ENCODE data around the gene NKX6-2.
"Not testable (repeated sequence)": the region's sequence is repeated elsewhere in the genome, so short reads cannot be mapped to it uniquely, and the experiment has no call there.

The NKX6-2 gene

GRCh38 chr10:132828681-132829080 lies 42.7 kb upstream of the NKX6-2 start:
- Histone ChIP-seq H3K27ac (no peak overlapping the region), H3K4me3 (no peak overlapping the region)
- no peak for DNase-seq (ENCODE audit: low spot score)
- no peak for TF ChIP-seq CTCF (IDR thresholded peaks at IDR 0.05)

- Histone ChIP-seq H3K4me3 (no peak overlapping the region), H3K27ac (no peak overlapping the region)
- no peak for DNase-seq (ENCODE audit: low spot score)
- TF ChIP-seq CTCF (IDR thresholded peaks at IDR 0.05) = no peak
Measured at GRCh38 chr10:132827861-132828539, 42.1 kb upstream of the NKX6-2 start.

- Histone ChIP-seq H3K27ac (no peak overlapping the region), H3K4me3 (no peak overlapping the region)
- no peak for DNase-seq (ENCODE audit: low spot score)
- no peak for TF ChIP-seq CTCF (IDR thresholded peaks at IDR 0.05)
Measured at GRCh38 chr10:132827423-132827789, 41.5 kb upstream of the NKX6-2 start.

GRCh38 chr10:132826524-132827422 lies 40.8 kb upstream of the NKX6-2 start:
- no peak for DNase-seq (ENCODE audit: low spot score)
- no peak for TF ChIP-seq CTCF (IDR thresholded peaks at IDR 0.05)

GRCh38 chr10:132825783-132826523 lies 40.0 kb upstream of the NKX6-2 start:
- H3K27ac ChIP-seq; H3K4me3 ChIP-seq; DNase-seq (ENCODE audit: low spot score): not testable (repeated sequence)

More at GRCh38 chr10:132826524-132827422, 40.8 kb upstream of the NKX6-2 start:
- Histone ChIP-seq H3K4me3 (no peak overlapping the region), H3K27ac (no peak overlapping the region)

- no peak for TF ChIP-seq CTCF (IDR thresholded peaks at IDR 0.05)
- DNase-seq (ENCODE audit: low spot score) = no peak
- H3K4me3 ChIP-seq = no peak overlapping the region
- no peak overlapping the region for H3K27ac ChIP-seq
Measured at GRCh38 chr10:132820056-132820455, 34.1 kb upstream of the NKX6-2 start.

- Histone ChIP-seq H3K4me3 (no peak overlapping the region), H3K27ac (no peak overlapping the region)
- no peak for DNase-seq (ENCODE audit: low spot score)
- no peak for TF ChIP-seq CTCF (IDR thresholded peaks at IDR 0.05)
Measured at GRCh38 chr10:132817701-132818211, 31.8 kb upstream of the NKX6-2 start.

All from coronary artery (tissue), 2 donors.